Measurements from ENCODE around the gene FEM1C. TPM values are rescaled to one million over a fixed set of nuclear protein-coding genes. Genes with fewer than 3 reads are reported as not detected.

FEM1C gene
- total RNA-seq, 1 experiment from 2014 or later: 27.5 TPM

GRCh38 chr5:115530426-115530825 is 14.1 kb downstream of the FEM1C start:
- ChIA-PET RAD21 (ENCODE audit: low non-redundant PET in 1 of 2, low total read pairs in 2 of 2, uncharacterized antibody in 2 of 2, unreplicated experiment in 2 of 2) (no interaction called here), CTCF (no interaction called here), POLR2A (no interaction called here)
- Histone ChIP-seq H3K9ac (ENCODE audit: low read length) (no peak overlapping the region), H3K27me3 (ENCODE audit: insufficient read depth, low read length) (no peaks in the 10 kb centered on the region), H3K27ac (ENCODE audit: low read depth, low read length) (no peak overlapping the region), H3K9me3 (ENCODE audit: control insufficient read depth in 1 of 2, insufficient read depth in 1 of 2, low read depth in 1 of 2, low read length in 2 of 2) (no peaks in the 10 kb centered on the region), H4K20me1 (ENCODE audit: insufficient read depth) (peaks cover 37% of the 10 kb centered on the region; the same call in 1 of the 2 replicates), H3K4me1 (ENCODE audit: control insufficient read depth in 1 of 2, insufficient read depth in 2 of 2, low read length in 2 of 2) (peaks cover 0 to 28% of the 10 kb centered on the region in 2 experiments; a peak in 2 of 4 replicates), H3K4me3 (replicated peaks in 1 of 2; ENCODE audit: low read depth in 1 of 2, low read length in 2 of 2) (no peak overlapping the region), H3K79me2 (ENCODE audit: insufficient read depth, low read length) (peaks cover 100% of the 10 kb centered on the region), H2AFZ (ENCODE audit: low read depth, low read length, poor library complexity, severe bottlenecking) (no peak overlapping the region), H3K4me2 (ENCODE audit: low read length) (no peak overlapping the region), H3K36me3 (ENCODE audit: control insufficient read depth in 1 of 2, insufficient read depth in 2 of 2, low read length in 2 of 2) (peaks cover 0 to 8% of the 10 kb centered on the region in 2 experiments), H3K9me2 (ENCODE audit: insufficient read depth) (no peaks in the 10 kb centered on the region)
- DNase-seq (ENCODE audit: low read depth, low spot score) (no peak), ATAC-seq (no peak)
- no TSS peak for BruUV-seq (replicated peaks)
- intact Hi-C loops (cut with micrococcal nuclease): loop anchor here (5.0 kb wide), 1 partner anchor 68 kb away; no protein-coding TSS in a partner anchor
- TF ChIP-seq CTCF (IDR thresholded peaks at IDR 0.05 in 2 of 3, conservative IDR thresholded peaks at IDR 0.05 in 1 of 3; ENCODE audit: borderline replicate concordance in 1 of 3, insufficient read depth in 1 of 3, low read depth in 2 of 3, low read length in 2 of 3): no peak
- TF ChIP-seq YY1 (IDR thresholded peaks at IDR 0.05; ENCODE audit: extremely low read depth, insufficient replicate concordance, low read depth, low read length): no peak
- no peak for TF ChIP-seq JUND (IDR thresholded peaks at IDR 0.05)
- TF ChIP-seq EZH2phosphoT487 (IDR thresholded peaks at IDR 0.05; ENCODE audit: borderline replicate concordance): no peak
- TF ChIP-seq RAD21 (IDR thresholded peaks at IDR 0.05; ENCODE audit: low read depth): no peak
- TF ChIP-seq ELF1 (IDR thresholded peaks at IDR 0.05; ENCODE audit: borderline replicate concordance, low read depth): no peak
- TF ChIP-seq ZFX (IDR thresholded peaks at IDR 0.05): no peak
- TF ChIP-seq EZH2 (IDR thresholded peaks at IDR 0.05): no peak
- no peak for TF ChIP-seq ZNF274 (IDR thresholded peaks at IDR 0.05; ENCODE audit: low read depth, low read length)
- no peak for TF ChIP-seq CBX3 (IDR thresholded peaks at IDR 0.05; ENCODE audit: low read depth)
- no peak for TF ChIP-seq SP1 (IDR thresholded peaks at IDR 0.05; ENCODE audit: low read depth)
- no peak for TF ChIP-seq POLR2AphosphoS5 (IDR thresholded peaks at IDR 0.05; ENCODE audit: low read depth, low read length)
- TF ChIP-seq EGR1 (IDR thresholded peaks at IDR 0.05; ENCODE audit: low read depth): no peak
- TF ChIP-seq ATF3 (IDR thresholded peaks at IDR 0.05): no peak
- no peak for TF ChIP-seq CEBPB (IDR thresholded peaks at IDR 0.05; ENCODE audit: low read depth)
- no peak for TF ChIP-seq ZBTB33 (IDR thresholded peaks at IDR 0.05; ENCODE audit: extremely low read depth, insufficient replicate concordance, low read length)
- no peak for TF ChIP-seq SIN3A (IDR thresholded peaks at IDR 0.05; ENCODE audit: low read depth)
- TF ChIP-seq TCF7L2 (IDR thresholded peaks at IDR 0.05; ENCODE audit: borderline replicate concordance, extremely low read depth, insufficient read depth, insufficient read length): no peak

Data from HCT116 (cell line).